Muscle layer of duodenum (tissue), 2 donors: ENCODE measurements around the gene TMA16.

Source experiments
- H3K27ac ChIP-seq: one replicate; pipeline ENCODE4 v1.7.0; 2013; ENCODE audit warnings: mild to moderate bottlenecking, low read length
- H3K27me3 ChIP-seq: one replicate; pipeline ENCODE4 v1.7.0; 2013; ENCODE audit warnings: low read depth, mild to moderate bottlenecking, control low read depth, low read length
- H3K36me3 ChIP-seq, 2 donors: one replicate each; pipeline ENCODE4 v1.7.0; 2013; ENCODE audit warnings: low read length in 2 of 2, control low read depth in 1 of 2, mild to moderate bottlenecking in 1 of 2; ENCODE audit not compliant: insufficient read depth in 2 of 2, control insufficient read depth in 1 of 2
- H3K4me1 ChIP-seq, 2 donors: one replicate each; pipeline ENCODE4 v1.7.0; 2013; ENCODE audit warnings: low read length in 2 of 2, mild to moderate bottlenecking in 2 of 2, control low read depth in 1 of 2, moderate library complexity in 1 of 2; ENCODE audit not compliant: insufficient read depth in 2 of 2, control insufficient read depth in 1 of 2
- H3K4me3 ChIP-seq, 2 donors: one replicate each; pipeline ENCODE4 v1.7.0; 2013; ENCODE audit warnings: low read length in 2 of 2, low read depth in 1 of 2, mild to moderate bottlenecking in 1 of 2
- H3K9me3 ChIP-seq, 2 donors: one replicate each; pipeline ENCODE4 v1.7.0; 2013; ENCODE audit warnings: low read length in 2 of 2, control low read depth in 1 of 2, mild to moderate bottlenecking in 1 of 2; ENCODE audit not compliant: control insufficient read depth in 1 of 2
- donor health status: healthy.

TMA16 gene

DNA sequence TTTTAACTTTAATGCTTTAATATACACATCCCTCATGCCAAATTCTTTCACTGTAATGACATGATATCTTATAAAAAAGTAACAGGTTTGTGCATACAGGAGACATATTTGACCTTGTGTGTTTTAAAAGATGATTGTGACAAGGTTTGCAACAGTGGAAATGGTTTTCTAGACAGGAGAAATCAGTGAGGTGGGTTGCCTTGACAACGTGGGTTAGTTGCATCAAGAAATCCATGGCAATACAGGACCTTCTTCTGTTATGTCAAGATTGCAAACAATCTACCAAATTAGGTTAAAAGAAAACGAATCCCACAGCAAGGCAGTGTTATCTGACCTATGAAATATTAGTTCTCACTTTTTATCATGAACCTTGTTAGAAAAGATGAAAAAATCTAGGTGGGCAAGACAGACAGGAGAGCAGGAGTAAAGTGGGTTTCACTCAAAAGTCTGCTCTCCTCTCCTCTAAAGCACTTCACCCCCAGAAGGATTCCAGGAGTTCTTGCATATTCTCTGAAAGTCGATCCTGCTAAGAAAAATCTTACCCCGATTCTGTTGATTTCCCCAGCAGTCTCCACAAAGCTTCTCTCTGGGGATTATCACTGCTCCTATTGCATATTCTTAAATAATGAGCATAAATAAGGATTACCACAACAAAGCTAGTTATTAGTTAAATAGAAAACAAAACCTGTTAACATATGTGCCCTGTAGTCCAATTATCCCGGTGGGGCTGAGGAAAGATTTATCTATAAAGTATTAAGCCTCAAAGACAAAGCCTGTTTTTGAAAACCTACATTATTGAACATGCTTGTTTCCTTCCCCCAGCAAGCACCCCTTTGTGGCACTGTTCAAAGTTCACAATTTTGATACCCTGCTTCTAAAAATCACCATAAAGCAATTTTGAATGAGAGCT is 71.0 kb downstream of the TMA16 start:
- Histone ChIP-seq H3K27ac (no peak overlapping the region), H3K27me3 (no peaks in the 10 kb centered on the region), H3K9me3 (no peaks in the 10 kb centered on the region), H3K4me3 (no peak overlapping the region), H3K36me3 (no peaks in the 10 kb centered on the region), H3K4me1 (no peaks in the 10 kb centered on the region)

DNA sequence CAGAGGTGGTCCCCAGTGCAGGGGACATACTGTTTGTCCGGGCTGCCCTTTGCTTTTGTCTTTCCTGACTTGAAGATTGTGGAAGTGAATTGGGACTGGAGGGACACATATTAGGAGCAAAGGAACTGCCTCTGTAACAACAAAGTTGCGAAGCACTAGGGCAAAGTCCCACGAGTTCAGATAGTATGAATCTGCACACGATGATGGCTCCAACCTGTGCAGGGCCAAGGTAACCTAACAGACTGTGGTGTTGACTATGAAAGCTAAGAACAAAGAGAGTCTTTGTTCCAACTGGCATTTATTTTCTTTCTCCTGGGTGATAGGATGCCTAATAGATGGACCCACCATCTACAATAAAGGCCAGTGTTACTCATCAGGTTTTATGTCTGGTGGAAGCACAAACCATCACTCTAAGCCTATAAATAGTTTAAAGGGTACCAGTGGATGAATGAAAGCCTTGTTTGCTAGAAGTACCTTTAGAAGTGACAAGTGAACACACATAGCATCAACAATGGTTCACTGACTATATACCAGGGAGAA is 71.8 kb downstream of the TMA16 start:
- Histone ChIP-seq H3K27ac (no peak overlapping the region), H3K36me3 (no peaks in the 10 kb centered on the region)

DNA sequence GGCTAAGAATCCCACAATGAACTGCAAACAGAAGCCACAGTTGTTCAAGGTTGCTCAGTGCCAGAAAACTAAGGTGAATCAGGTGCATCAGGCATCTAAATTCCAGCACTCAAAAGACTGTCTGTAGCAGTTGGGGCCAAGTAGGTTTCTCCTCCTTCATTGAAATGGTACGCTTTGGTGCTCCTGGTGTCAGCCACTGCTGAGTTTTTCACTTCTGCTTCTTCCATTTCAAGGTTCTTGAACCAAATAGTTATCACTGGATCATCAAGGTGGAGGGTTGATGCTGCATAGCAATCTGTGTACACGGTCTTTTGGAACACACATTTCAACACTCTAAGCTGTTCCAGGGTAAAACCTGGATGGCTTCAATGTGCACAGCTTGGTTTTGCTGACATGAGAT is 74.4 kb downstream of the TMA16 start:
- Histone ChIP-seq H3K9me3 (no peaks in the 10 kb centered on the region), H3K36me3 (no peaks in the 10 kb centered on the region), H3K4me1 (no peaks in the 10 kb centered on the region), H3K27me3 (no peaks in the 10 kb centered on the region), H3K27ac (no peak overlapping the region), H3K4me3 (no peak overlapping the region)

More for the DNA sequence above, 71.8 kb downstream of the TMA16 start:
- H3K9me3 ChIP-seq, result no peaks in the 10 kb centered on the region
- H3K4me1 ChIP-seq, result no peaks in the 10 kb centered on the region
- no peaks in the 10 kb centered on the region for H3K27me3 ChIP-seq
- no peak overlapping the region for H3K4me3 ChIP-seq
